Common myeloid progenitor, CD34-positive (primary cell): ENCODE results near the gene TCTN3.

Experiments used
- CTCF ChIA-PET: fragments of 350-600 bp; sonication (Branson Sonifier 250); formaldehyde crosslinking; loops from one replicate; lab custom pipeline; 2021; ENCODE audit warnings: antibody characterized with exemption; lab: Charles Lee
- POLR2A ChIA-PET: fragments of 350-600 bp; sonication (Branson Sonifier 250); formaldehyde crosslinking; loops from one replicate; lab custom pipeline; 2021; ENCODE audit warnings: antibody characterized with exemption; lab: Charles Lee
- DNase-seq, 3 donors: peaks; one replicate each; pipeline versions ENCODE4 v3.0.0 to v3.0.0-alpha.2; 2013
- H3K27ac ChIP-seq, 2 experiments: 1 replicate in 1 of 2; 2 replicates in 1 of 2; pipeline ENCODE4 v1.7.0; 2013; ENCODE audit warnings: inconsistent platforms in 2 of 2, low read length in 2 of 2, mild to moderate bottlenecking in 2 of 2, low read depth in 1 of 2, moderate library complexity in 1 of 2; ENCODE audit not compliant: severe bottlenecking in 2 of 2, insufficient read depth in 1 of 2, poor library complexity in 1 of 2
- H3K27me3 ChIP-seq, 5 experiments: replicated peaks in 2 of 5; 1 replicate in 3 of 5; 2 replicates in 2 of 5; pipeline versions ENCODE4 v1.6.1 to v1.7.0; 2013; ENCODE audit warnings: low read length in 4 of 5, mild to moderate bottlenecking in 2 of 5, moderate library complexity in 2 of 5, inconsistent platforms in 1 of 5; ENCODE audit not compliant: insufficient read depth in 5 of 5, control insufficient read depth in 4 of 5
- H3K36me3 ChIP-seq, 4 experiments: 1 replicate in 2 of 4; 2 replicates in 2 of 4; pipeline versions ENCODE4 v1.6.1 to v1.7.0; 2013; ENCODE audit warnings: low read length in 3 of 4, control low read depth in 1 of 4, mild to moderate bottlenecking in 1 of 4; ENCODE audit not compliant: control insufficient read depth in 4 of 4, insufficient read depth in 4 of 4
- H3K4me1 ChIP-seq, 4 experiments: 1 replicate in 3 of 4; 2 replicates in 1 of 4; pipeline versions ENCODE4 v1.6.1 to v1.7.1; 2013; ENCODE audit warnings: low read length in 3 of 4, mild to moderate bottlenecking in 3 of 4, control low read depth in 1 of 4, inconsistent platforms in 1 of 4, moderate library complexity in 1 of 4; ENCODE audit not compliant: control insufficient read depth in 4 of 4, insufficient read depth in 4 of 4; ENCODE audit errors: control extremely low read depth in 1 of 4
- H3K4me3 ChIP-seq, 7 experiments: 1 replicate in 4 of 7; 2 replicates in 3 of 7; pipeline versions ENCODE4 v1.5.1 to v1.7.0; 2013; ENCODE audit warnings: mild to moderate bottlenecking in 7 of 7, low read length in 6 of 7, moderate library complexity in 6 of 7, inconsistent platforms in 2 of 7, low read depth in 2 of 7, control low read depth in 1 of 7; ENCODE audit not compliant: insufficient read depth in 4 of 7, control insufficient read depth in 1 of 7; ENCODE audit errors: extremely low read depth in 1 of 7
- H3K9me3 ChIP-seq, 5 experiments: 1 replicate in 4 of 5; 2 replicates in 1 of 5; pipeline versions ENCODE4 v1.6.1 to v1.7.1; 2013; ENCODE audit warnings: low read length in 4 of 5, mild to moderate bottlenecking in 2 of 5, inconsistent platforms in 1 of 5, low read depth in 1 of 5, moderate library complexity in 1 of 5; ENCODE audit not compliant: control insufficient read depth in 4 of 5, insufficient read depth in 2 of 5; ENCODE audit errors: control extremely low read depth in 1 of 5
- WGBS: methylation state at CpG from one replicate; pipeline ENCODE4 v1.1.5; 2013; ENCODE audit not compliant: insufficient coverage; 5-methylcytosine and 5-hydroxymethylcytosine counted together

TCTN3 gene

GRCh38 chr10:95616446-95616845 is 77.3 kb downstream of the TCTN3 start:
- Histone ChIP-seq H3K27me3 (no peaks in the 10 kb centered on the region), H3K9me3 (no peaks in the 10 kb centered on the region), H3K36me3 (peaks cover 23 to 84% (median 69%) of the 10 kb centered on the region in 4 experiments), H3K27ac (no peak overlapping the region), H3K4me3 (no peak overlapping the region), H3K4me1 (no peaks in the 10 kb centered on the region)
- WGBS, result 90% methylated on average over 2 of the region's 4 CpGs
- no peak for DNase-seq
- POLR2A ChIA-PET, result no interaction called here
- CTCF ChIA-PET, result no interaction called here
